Ovary (tissue), 9 donors: Measurements from ENCODE around the gene SMARCD1. TPM values are rescaled to one million over a fixed set of nuclear protein-coding genes. Genes with fewer than 3 reads are reported as not detected.

Source experiments
- DNase-seq, 5 donors: peaks; one replicate each; pipeline ENCODE4 v3.0.0-alpha.2; 2019 to 2020
- H3K27ac ChIP-seq, 2 donors: fragments of 200-600 bp; one replicate each; pipeline versions ENCODE4 v1.5.1 to v1.8.0; 2019 to 2022
- H3K27me3 ChIP-seq: fragments of 200-600 bp; one replicate; pipeline ENCODE4 v1.8.0; 2022
- H3K36me3 ChIP-seq: fragments of 200-600 bp; sonication (generic); one replicate; pipeline ENCODE4 v1.5.1; 2019
- H3K4me1 ChIP-seq: one replicate; pipeline ENCODE4 v1.8.1; 2013; ENCODE audit warnings: mild to moderate bottlenecking, moderate library complexity; ENCODE audit not compliant: insufficient read depth
- H3K4me3 ChIP-seq: fragments of 200-600 bp; sonication (generic); one replicate; pipeline ENCODE4 v1.5.1; 2017
- H3K9me3 ChIP-seq, 2 donors: fragments of 200-600 bp in 1 of 2; sonication (generic) in 1 of 2; one replicate each; pipeline versions ENCODE4 v1.5.1 to v1.8.1; 2013 to 2019; ENCODE audit warnings: mild to moderate bottlenecking in 1 of 2, moderate library complexity in 1 of 2
- CTCF ChIP-seq, 3 donors: fragments of 450-650 bp in 2 of 3; fragments of 200-600 bp in 1 of 3; IDR thresholded peaks; one replicate each; pipeline versions ENCODE4 v1.5.1 to v1.8.0; 2016 to 2022; ENCODE audit warnings: antibody characterized with exemption in 3 of 3, mild to moderate bottlenecking in 1 of 3
- EP300 ChIP-seq: sonication (generic); formaldehyde crosslinking; IDR thresholded peaks from one replicate; pipeline ENCODE4 v1.6.1; 2017; ENCODE audit warnings: antibody characterized with exemption
- POLR2A ChIP-seq: fragments of 450-650 bp; IDR thresholded peaks from one replicate; pipeline ENCODE4 v1.6.1; 2017; ENCODE audit warnings: antibody characterized with exemption, mild to moderate bottlenecking, moderate library complexity
- WGBS, 3 donors: extraction: QIAGEN DNeasy Blood & Tissue Kit in 1 of 3; methylation state at CpG; one replicate each; pipeline versions ENCODE4 v1.1.5 to v1.1.7; 2013 to 2017; 5-methylcytosine and 5-hydroxymethylcytosine counted together
- intact Hi-C, 4 donors: fragments of 100-400 bp; cut with DNase I; formaldehyde crosslinking; loops; one replicate each; pipeline versions ENCODE4 v1.11.0 to v1.15.1; 2022 to 2023
- polyA plus RNA-seq, 2 donors: library from polyadenylated mRNA; stranded (reverse); fragments of 200-250 nt in 1 of 2; fragments of 350-450 nt in 1 of 2; fragmentation: Illumina TruSeq in 1 of 2; extraction: RNeasy Lipid Tissue Mini Kit (QIAGEN cat#74804) in 1 of 2; gene quantifications; one replicate each; pipeline ENCODE4 v1.2.3, GENCODE V29; 2013 to 2014
- total RNA-seq, 7 donors: library from RNA; depleted of rRNA in 2 of 7; stranded (reverse); fragments of >200 nt in 2 of 7; fragmentation: NEBNext Ultra II Directional in 3 of 7; extraction: Animal tissue kit (Norgen Biotek cat#: 25700) in 3 of 7; gene quantifications; one replicate each; pipeline versions ENCODE4 v1.1.0 to v1.2.4, GENCODE V29; 2016 to 2023
- donor health status: DM: no; HTN: no; CAD: no; lungs with moderate emphysema.
- donor health status: DM: no; HTN: no; CAD: no.
- donor health status: Bipolar disorder and iron deficiency.
- donor health status: DM: yes; HTN: yes; CAD: no.
- donor health status: DM: no; HTN: no; CAD: no.
- donor health status: DM: yes; HTN: yes; CAD: no.

The SMARCD1 gene
- total and polyA plus RNA-seq, 9 donors = 26.1 to 57.7 (median 50.7) TPM

GRCh38 chr12:50041062-50041860 is 43.9 kb upstream of the SMARCD1 start:
- H3K36me3 ChIP-seq = no peaks in the 10 kb centered on the region
- H3K27ac ChIP-seq = no peak overlapping the region
- H3K4me1 ChIP-seq = no peaks in the 10 kb centered on the region
- TF ChIP-seq CTCF (IDR thresholded peaks at IDR 0.05) (no peak), EP300 (no peak), POLR2A (no peak)
- no peaks in the 10 kb centered on the region for H3K9me3 ChIP-seq
- 77 to 80% (median 78%) methylated on average over 15 of the region's 15 CpGs for WGBS, 3 donors
- H3K4me3 ChIP-seq = no peak overlapping the region
- DNase-seq = peak in 1 of 5 donors; percentile 11
- no peaks in the 10 kb centered on the region for H3K27me3 ChIP-seq
- intact Hi-C loops = no loop called here

- Histone ChIP-seq H3K27me3 (no peaks in the 10 kb centered on the region), H3K9me3 (no peaks in the 10 kb centered on the region), H3K27ac (no peak overlapping the region), H3K36me3 (no peaks in the 10 kb centered on the region), H3K4me3 (no peak overlapping the region), H3K4me1 (no peaks in the 10 kb centered on the region)
- WGBS, 3 donors = 81 to 87% (median 83%) methylated on average over 5 of the region's 5 CpGs
- no peak for DNase-seq
- intact Hi-C loops = no loop called here
- no peak for TF ChIP-seq POLR2A
- TF ChIP-seq EP300 = no peak
- no peak for TF ChIP-seq CTCF (IDR thresholded peaks at IDR 0.05)
Observed at GRCh38 chr12:50041962-50042361, 43.2 kb upstream of the SMARCD1 start.

- no peaks in the 10 kb centered on the region for H3K27me3 ChIP-seq
- DNase-seq = no peak
- no peak overlapping the region for H3K4me3 ChIP-seq
- TF ChIP-seq EP300 (no peak), CTCF (IDR thresholded peaks at IDR 0.05) (no peak), POLR2A (no peak)
- no peak overlapping the region for H3K27ac ChIP-seq
- 84 to 93% (median 86%) methylated on average over 6 of the region's 6 CpGs for WGBS, 3 donors
- intact Hi-C loops = no loop called here
- H3K36me3 ChIP-seq = no peaks in the 10 kb centered on the region
- H3K9me3 ChIP-seq = no peaks in the 10 kb centered on the region
- H3K4me1 ChIP-seq = no peaks in the 10 kb centered on the region
Observed at GRCh38 chr12:50042693-50043092, 42.4 kb upstream of the SMARCD1 start.

- Histone ChIP-seq H3K27ac (no peak overlapping the region), H3K9me3 (no peaks in the 10 kb centered on the region), H3K36me3 (no peaks in the 10 kb centered on the region), H3K27me3 (no peaks in the 10 kb centered on the region), H3K4me1 (no peaks in the 10 kb centered on the region), H3K4me3 (no peak overlapping the region)
- WGBS, 3 donors = 89 to 98% (median 90%) methylated on average over 2 of the region's 2 CpGs
- no peak for DNase-seq
- TF ChIP-seq EP300 (no peak), POLR2A (no peak), CTCF (IDR thresholded peaks at IDR 0.05) (no peak)
- intact Hi-C loops = no loop called here
Observed at GRCh38 chr12:50043308-50043707, 41.8 kb upstream of the SMARCD1 start.
